ENCODE measurements around the gene GORAB.

GORAB gene

GRCh38 chr1:170586321-170587252 is 54.6 kb downstream of the GORAB start:
- peaks cover 3 to 5% of the 10 kb centered on the region in 2 donors for H3K4me1 ChIP-seq (ENCODE audit: control insufficient read depth in 2 of 2, insufficient read depth in 2 of 2, low read length in 2 of 2)
- H3K36me3 ChIP-seq (ENCODE audit: control insufficient read depth in 2 of 2, insufficient read depth in 2 of 2, low read length in 2 of 2) = no peaks in the 10 kb centered on the region
- no peaks in the 10 kb centered on the region for H3K9me3 ChIP-seq (ENCODE audit: control insufficient read depth in 2 of 2, low read length in 2 of 2)
- H3K27me3 ChIP-seq (ENCODE audit: control insufficient read depth in 2 of 2, insufficient read depth in 2 of 2, low read length in 2 of 2) = no peaks in the 10 kb centered on the region
- H3K4me3 ChIP-seq (ENCODE audit: low read length in 2 of 2) = no peak overlapping the region
- no peak overlapping the region for H3K27ac ChIP-seq (ENCODE audit: low read depth in 2 of 2, low read length in 2 of 2)
- H3K9ac ChIP-seq (ENCODE audit: low read depth in 1 of 2, low read length in 2 of 2) = no peak overlapping the region

- no peaks in the 10 kb centered on the region for H3K27me3 ChIP-seq (ENCODE audit: control insufficient read depth in 2 of 2, insufficient read depth in 2 of 2, low read length in 2 of 2)
- no peak overlapping the region for H3K4me3 ChIP-seq (ENCODE audit: low read length in 2 of 2)
- H3K9ac ChIP-seq (ENCODE audit: low read depth in 1 of 2, low read length in 2 of 2) = no peak overlapping the region
- no peak overlapping the region for H3K27ac ChIP-seq (ENCODE audit: low read depth in 2 of 2, low read length in 2 of 2)
- no peaks in the 10 kb centered on the region for H3K9me3 ChIP-seq (ENCODE audit: control insufficient read depth in 2 of 2, low read length in 2 of 2)
- H3K4me1 ChIP-seq (ENCODE audit: control insufficient read depth in 2 of 2, insufficient read depth in 2 of 2, low read length in 2 of 2) = peaks cover 3 to 5% of the 10 kb centered on the region in 2 donors
- no peaks in the 10 kb centered on the region for H3K36me3 ChIP-seq (ENCODE audit: control insufficient read depth in 2 of 2, insufficient read depth in 2 of 2, low read length in 2 of 2)
Observed at GRCh38 chr1:170587253-170587593, 55.3 kb downstream of the GORAB start.

GRCh38 chr1:170590921-170591705 is 59.1 kb downstream of the GORAB start:
- Histone ChIP-seq H3K9ac (ENCODE audit: low read depth in 1 of 2, low read length in 2 of 2) (no peak overlapping the region), H3K9me3 (ENCODE audit: control insufficient read depth in 2 of 2, low read length in 2 of 2) (no peaks in the 10 kb centered on the region), H3K4me3 (ENCODE audit: low read length in 2 of 2) (no peak overlapping the region), H3K36me3 (ENCODE audit: control insufficient read depth in 2 of 2, insufficient read depth in 2 of 2, low read length in 2 of 2) (no peaks in the 10 kb centered on the region), H3K27me3 (ENCODE audit: control insufficient read depth in 2 of 2, insufficient read depth in 2 of 2, low read length in 2 of 2) (no peaks in the 10 kb centered on the region), H3K27ac (ENCODE audit: low read depth in 2 of 2, low read length in 2 of 2) (no peak overlapping the region), H3K4me1 (ENCODE audit: control insufficient read depth in 2 of 2, insufficient read depth in 2 of 2, low read length in 2 of 2) (peaks cover 2 to 3% of the 10 kb centered on the region in 2 donors)

- Histone ChIP-seq H3K27ac (ENCODE audit: low read depth in 2 of 2, low read length in 2 of 2) (no peak overlapping the region), H3K4me3 (ENCODE audit: low read length in 2 of 2) (no peak overlapping the region), H3K9ac (ENCODE audit: low read depth in 1 of 2, low read length in 2 of 2) (no peak overlapping the region), H3K27me3 (ENCODE audit: control insufficient read depth in 2 of 2, insufficient read depth in 2 of 2, low read length in 2 of 2) (no peaks in the 10 kb centered on the region), H3K36me3 (ENCODE audit: control insufficient read depth in 2 of 2, insufficient read depth in 2 of 2, low read length in 2 of 2) (no peaks in the 10 kb centered on the region), H3K9me3 (ENCODE audit: control insufficient read depth in 2 of 2, low read length in 2 of 2) (no peaks in the 10 kb centered on the region), H3K4me1 (ENCODE audit: control insufficient read depth in 2 of 2, insufficient read depth in 2 of 2, low read length in 2 of 2) (no peaks in the 10 kb centered on the region)
Observed at GRCh38 chr1:170592591-170593111, 60.7 kb downstream of the GORAB start.

GRCh38 chr1:170593173-170594011 is 61.4 kb downstream of the GORAB start:
- Histone ChIP-seq H3K27ac (ENCODE audit: low read depth in 2 of 2, low read length in 2 of 2) (no peak overlapping the region), H3K36me3 (ENCODE audit: control insufficient read depth in 2 of 2, insufficient read depth in 2 of 2, low read length in 2 of 2) (no peaks in the 10 kb centered on the region), H3K27me3 (ENCODE audit: control insufficient read depth in 2 of 2, insufficient read depth in 2 of 2, low read length in 2 of 2) (no peaks in the 10 kb centered on the region), H3K4me3 (ENCODE audit: low read length in 2 of 2) (no peak overlapping the region), H3K9me3 (ENCODE audit: control insufficient read depth in 2 of 2, low read length in 2 of 2) (no peaks in the 10 kb centered on the region), H3K4me1 (ENCODE audit: control insufficient read depth in 2 of 2, insufficient read depth in 2 of 2, low read length in 2 of 2) (no peaks in the 10 kb centered on the region), H3K9ac (ENCODE audit: low read depth in 1 of 2, low read length in 2 of 2) (no peak overlapping the region)

GRCh38 chr1:170594066-170594626 is 62.2 kb downstream of the GORAB start:
- no peak overlapping the region for H3K27ac ChIP-seq (ENCODE audit: low read depth in 2 of 2, low read length in 2 of 2)
- no peak overlapping the region for H3K9ac ChIP-seq (ENCODE audit: low read depth in 1 of 2, low read length in 2 of 2)
- H3K9me3 ChIP-seq (ENCODE audit: control insufficient read depth in 2 of 2, low read length in 2 of 2) = no peaks in the 10 kb centered on the region
- H3K27me3 ChIP-seq (ENCODE audit: control insufficient read depth in 2 of 2, insufficient read depth in 2 of 2, low read length in 2 of 2) = no peaks in the 10 kb centered on the region
- no peak overlapping the region for H3K4me3 ChIP-seq (ENCODE audit: low read length in 2 of 2)
- H3K4me1 ChIP-seq (ENCODE audit: control insufficient read depth in 2 of 2, insufficient read depth in 2 of 2, low read length in 2 of 2) = no peaks in the 10 kb centered on the region
- H3K36me3 ChIP-seq (ENCODE audit: control insufficient read depth in 2 of 2, insufficient read depth in 2 of 2, low read length in 2 of 2) = no peaks in the 10 kb centered on the region

GRCh38 chr1:170596701-170597100 is 64.7 kb downstream of the GORAB start:
- Histone ChIP-seq H3K27ac (ENCODE audit: low read depth in 2 of 2, low read length in 2 of 2) (no peak overlapping the region), H3K4me1 (ENCODE audit: control insufficient read depth in 2 of 2, insufficient read depth in 2 of 2, low read length in 2 of 2) (no peaks in the 10 kb centered on the region), H3K36me3 (ENCODE audit: control insufficient read depth in 2 of 2, insufficient read depth in 2 of 2, low read length in 2 of 2) (no peaks in the 10 kb centered on the region), H3K9me3 (ENCODE audit: control insufficient read depth in 2 of 2, low read length in 2 of 2) (peaks cover 0 to under 1% of the 10 kb centered on the region in 2 donors), H3K9ac (ENCODE audit: low read depth in 1 of 2, low read length in 2 of 2) (no peak overlapping the region), H3K27me3 (ENCODE audit: control insufficient read depth in 2 of 2, insufficient read depth in 2 of 2, low read length in 2 of 2) (no peaks in the 10 kb centered on the region), H3K4me3 (ENCODE audit: low read length in 2 of 2) (no peak overlapping the region)

GRCh38 chr1:170598618-170599017 is 66.7 kb downstream of the GORAB start:
- Histone ChIP-seq H3K27me3 (ENCODE audit: control insufficient read depth in 2 of 2, insufficient read depth in 2 of 2, low read length in 2 of 2) (no peaks in the 10 kb centered on the region), H3K9ac (ENCODE audit: low read depth in 1 of 2, low read length in 2 of 2) (no peak overlapping the region), H3K4me3 (ENCODE audit: low read length in 2 of 2) (no peak overlapping the region), H3K9me3 (ENCODE audit: control insufficient read depth in 2 of 2, low read length in 2 of 2) (peaks cover 0 to 4% of the 10 kb centered on the region in 2 donors), H3K4me1 (ENCODE audit: control insufficient read depth in 2 of 2, insufficient read depth in 2 of 2, low read length in 2 of 2) (no peaks in the 10 kb centered on the region), H3K36me3 (ENCODE audit: control insufficient read depth in 2 of 2, insufficient read depth in 2 of 2, low read length in 2 of 2) (no peaks in the 10 kb centered on the region), H3K27ac (ENCODE audit: low read depth in 2 of 2, low read length in 2 of 2) (no peak overlapping the region)

GRCh38 chr1:170599033-170599432 is 67.1 kb downstream of the GORAB start:
- Histone ChIP-seq H3K36me3 (ENCODE audit: control insufficient read depth in 2 of 2, insufficient read depth in 2 of 2, low read length in 2 of 2) (no peaks in the 10 kb centered on the region), H3K4me3 (ENCODE audit: low read length in 2 of 2) (no peak overlapping the region), H3K4me1 (ENCODE audit: control insufficient read depth in 2 of 2, insufficient read depth in 2 of 2, low read length in 2 of 2) (no peaks in the 10 kb centered on the region), H3K27ac (ENCODE audit: low read depth in 2 of 2, low read length in 2 of 2) (no peak overlapping the region), H3K9me3 (ENCODE audit: control insufficient read depth in 2 of 2, low read length in 2 of 2) (peaks cover 0 to 4% of the 10 kb centered on the region in 2 donors), H3K9ac (ENCODE audit: low read depth in 1 of 2, low read length in 2 of 2) (no peak overlapping the region), H3K27me3 (ENCODE audit: control insufficient read depth in 2 of 2, insufficient read depth in 2 of 2, low read length in 2 of 2) (no peaks in the 10 kb centered on the region)
